HEK293T (cell line): Measurements from ENCODE around the gene STK38.
"Not testable (repeated sequence)": the region's sequence is repeated elsewhere in the genome, so short reads cannot be mapped to it uniquely, and the experiment has no call there.

Experiments used
- CTCF ChIA-PET: fragments of 350-600 bp; formaldehyde crosslinking; extraction: SDS; loops from one replicate; lab custom pipeline; 2021; ENCODE audit warnings: antibody characterized with exemption, inconsistent platforms; lab: Yijun Ruan, JAX
- POLR2A ChIA-PET: fragments of 350-600 bp; formaldehyde crosslinking; extraction: SDS; loops from one replicate; lab custom pipeline; 2020; ENCODE audit warnings: antibody characterized with exemption, inconsistent platforms; lab: Yijun Ruan, JAX
- DNase-seq: peaks from one replicate; pipeline ENCODE4 v3.0.0; 2012; ENCODE audit warnings: mixed read lengths; ENCODE audit errors: extremely low spot score
- ARNT ChIP-seq: fragments of 450-650 bp; IDR thresholded peaks from 2 replicates; pipeline ENCODE4 v1.6.1; 2017; ENCODE audit warnings: mild to moderate bottlenecking
- BHLHE40 ChIP-seq: fragments of 450-650 bp; IDR thresholded peaks from 2 replicates; pipeline ENCODE4 v1.6.1; 2016; ENCODE audit warnings: mild to moderate bottlenecking, moderate library complexity, borderline replicate concordance
- CTBP1 ChIP-seq: fragments of 450-650 bp; IDR thresholded peaks from 2 replicates; pipeline ENCODE4 v1.6.1; 2016; ENCODE audit warnings: borderline replicate concordance
- ELF4 ChIP-seq: fragments of 450-650 bp; IDR thresholded peaks from 2 replicates; pipeline ENCODE4 v1.6.1; 2017; ENCODE audit warnings: antibody characterized with exemption
- FOXA1 ChIP-seq: fragments of 450-650 bp; IDR thresholded peaks from 2 replicates; pipeline ENCODE4 v1.6.1; 2016; ENCODE audit warnings: mild to moderate bottlenecking
- FOXK2 ChIP-seq: fragments of 450-650 bp; IDR thresholded peaks from 2 replicates; pipeline ENCODE4 v1.6.1; 2016; ENCODE audit warnings: mild to moderate bottlenecking
- FOXM1 ChIP-seq: fragments of 450-650 bp; IDR thresholded peaks from 2 replicates; pipeline ENCODE4 v1.6.1; 2017; ENCODE audit warnings: mild to moderate bottlenecking, borderline replicate concordance
- HDGF ChIP-seq: fragments of 450-650 bp; IDR thresholded peaks from 2 replicates; pipeline ENCODE4 v1.6.1; 2017; ENCODE audit warnings: antibody characterized with exemption, borderline replicate concordance
- L3MBTL2 ChIP-seq: fragments of 450-650 bp; conservative IDR thresholded peaks from 2 replicates; pipeline ENCODE4 v1.6.1; 2016; ENCODE audit warnings: mild to moderate bottlenecking
- LEF1 ChIP-seq: fragments of 450-650 bp; IDR thresholded peaks from 2 replicates; pipeline ENCODE4 v1.6.1; 2017; ENCODE audit warnings: mild to moderate bottlenecking, borderline replicate concordance
- NFRKB ChIP-seq: fragments of 450-650 bp; IDR thresholded peaks from 2 replicates; pipeline ENCODE4 v1.6.1; 2016; ENCODE audit warnings: mild to moderate bottlenecking, moderate library complexity
- SP1 ChIP-seq: fragments of 450-650 bp; IDR thresholded peaks from 2 replicates; pipeline ENCODE4 v1.6.1; 2017
- SUZ12 ChIP-seq: fragments of 450-650 bp; IDR thresholded peaks from 2 replicates; pipeline ENCODE4 v1.6.1; 2016; ENCODE audit warnings: mild to moderate bottlenecking
- TARDBP ChIP-seq: fragments of 450-650 bp; IDR thresholded peaks from 2 replicates; pipeline ENCODE4 v1.6.1; 2016
- ZNF384 ChIP-seq: fragments of 450-650 bp; IDR thresholded peaks from 2 replicates; pipeline ENCODE4 v1.6.1; 2016
- TF ChIP-seq, protein P1 (sequence below): fragments of 450-650 bp; IDR thresholded peaks from 2 replicates; pipeline ENCODE4 v1.6.1; 2016

Gene STK38

DNA sequence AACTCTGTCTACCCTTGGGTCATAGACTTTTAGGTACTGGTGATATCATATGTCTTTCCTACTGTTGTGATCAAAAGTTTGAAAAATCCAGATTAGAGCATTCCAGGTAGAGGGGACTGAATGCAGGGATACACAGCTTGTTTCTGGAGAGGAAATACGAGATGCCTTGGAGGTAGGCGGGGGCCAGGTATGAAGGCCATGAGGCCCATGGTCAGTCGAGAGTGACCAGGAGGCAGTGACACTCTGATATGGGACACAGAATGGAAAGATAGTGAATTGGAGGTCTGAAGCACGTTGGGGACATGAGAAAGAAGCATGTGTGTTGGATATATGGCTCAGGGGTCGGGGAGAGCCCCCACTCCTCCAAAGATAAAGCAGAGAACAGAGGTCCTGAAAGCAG, 30.8 kb upstream of the STK38 start:
- TF ChIP-seq SP1 = no peak
- TF ChIP-seq, protein P1, sequence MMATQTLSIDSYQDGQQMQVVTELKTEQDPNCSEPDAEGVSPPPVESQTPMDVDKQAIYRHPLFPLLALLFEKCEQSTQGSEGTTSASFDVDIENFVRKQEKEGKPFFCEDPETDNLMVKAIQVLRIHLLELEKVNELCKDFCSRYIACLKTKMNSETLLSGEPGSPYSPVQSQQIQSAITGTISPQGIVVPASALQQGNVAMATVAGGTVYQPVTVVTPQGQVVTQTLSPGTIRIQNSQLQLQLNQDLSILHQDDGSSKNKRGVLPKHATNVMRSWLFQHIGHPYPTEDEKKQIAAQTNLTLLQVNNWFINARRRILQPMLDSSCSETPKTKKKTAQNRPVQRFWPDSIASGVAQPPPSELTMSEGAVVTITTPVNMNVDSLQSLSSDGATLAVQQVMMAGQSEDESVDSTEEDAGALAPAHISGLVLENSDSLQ = no peak
- no peak for TF ChIP-seq LEF1
- no peak for TF ChIP-seq ELF4
- DNase-seq = no peak
- ChIA-PET CTCF (interaction anchor here (0.6 kb wide), 1 partner anchor 9 kb away, joined by 4 read pairs; no protein-coding TSS in a partner anchor), POLR2A (interaction anchor here (1.7 kb wide), 1 partner anchor 135 kb away, joined by 3 read pairs; no protein-coding TSS in a partner anchor)

- ChIA-PET CTCF (interaction anchor here (0.6 kb wide), 2 partner anchors 14 to 20 kb away, joined by 3 to 5 read pairs; no protein-coding TSS in a partner anchor), POLR2A (interaction anchor here (1.4 to 1.7 kb wide), 2 partner anchors 16 to 134 kb away, joined by 3 to 4 read pairs; partner anchors contain the start of gene SRSF3)
- no peak for DNase-seq
- TF ChIP-seq, protein P1 = no peak
- TF ChIP-seq BHLHE40 = no peak
- TF ChIP-seq SUZ12 = no peak
- TF ChIP-seq FOXA1 = no peak
- no peak for TF ChIP-seq LEF1
- TF ChIP-seq SP1 = no peak
- no peak for TF ChIP-seq FOXK2
- no peak for TF ChIP-seq HDGF
- no peak for TF ChIP-seq FOXM1
- TF ChIP-seq ARNT = no peak
- no peak for TF ChIP-seq CTBP1
- TF ChIP-seq NFRKB = no peak
- TF ChIP-seq ELF4 = no peak
- no peak for TF ChIP-seq TARDBP
- TF ChIP-seq L3MBTL2 = no peak
- no peak for TF ChIP-seq ZNF384
Measured at GRCh38 chr6:36577301-36577700, 30.0 kb upstream of the STK38 start.

- DNase-seq = no peak
- POLR2A ChIA-PET = interaction anchor here (1.4 to 1.7 kb wide), 2 partner anchors 17 to 133 kb away, joined by 3 to 4 read pairs; partner anchors contain the start of gene SRSF3
- TF ChIP-seq TARDBP = no peak
- CTCF ChIA-PET = interaction anchor here (0.7 kb wide), 1 partner anchor 99 kb away, joined by 3 read pairs; no protein-coding TSS in a partner anchor
Measured at GRCh38 chr6:36576578-36576977, 29.3 kb upstream of the STK38 start.

- no peak for DNase-seq
- CTCF ChIA-PET = no interaction called here
- TF ChIP-seq LEF1 (no peak), FOXA1 (no peak), ELF4 (no peak), FOXM1 (no peak), NFRKB (no peak), TARDBP (no peak), CTBP1 (no peak), BHLHE40 (no peak), SP1 (no peak), ARNT (no peak), L3MBTL2 (no peak), FOXK2 (no peak), SUZ12 (no peak)
- POLR2A ChIA-PET = interaction anchor here (1.1 kb wide), 1 partner anchor 19 kb away, joined by 3 read pairs; no protein-coding TSS in a partner anchor
Measured at GRCh38 chr6:36574679-36575078, 27.4 kb upstream of the STK38 start.

DNA sequence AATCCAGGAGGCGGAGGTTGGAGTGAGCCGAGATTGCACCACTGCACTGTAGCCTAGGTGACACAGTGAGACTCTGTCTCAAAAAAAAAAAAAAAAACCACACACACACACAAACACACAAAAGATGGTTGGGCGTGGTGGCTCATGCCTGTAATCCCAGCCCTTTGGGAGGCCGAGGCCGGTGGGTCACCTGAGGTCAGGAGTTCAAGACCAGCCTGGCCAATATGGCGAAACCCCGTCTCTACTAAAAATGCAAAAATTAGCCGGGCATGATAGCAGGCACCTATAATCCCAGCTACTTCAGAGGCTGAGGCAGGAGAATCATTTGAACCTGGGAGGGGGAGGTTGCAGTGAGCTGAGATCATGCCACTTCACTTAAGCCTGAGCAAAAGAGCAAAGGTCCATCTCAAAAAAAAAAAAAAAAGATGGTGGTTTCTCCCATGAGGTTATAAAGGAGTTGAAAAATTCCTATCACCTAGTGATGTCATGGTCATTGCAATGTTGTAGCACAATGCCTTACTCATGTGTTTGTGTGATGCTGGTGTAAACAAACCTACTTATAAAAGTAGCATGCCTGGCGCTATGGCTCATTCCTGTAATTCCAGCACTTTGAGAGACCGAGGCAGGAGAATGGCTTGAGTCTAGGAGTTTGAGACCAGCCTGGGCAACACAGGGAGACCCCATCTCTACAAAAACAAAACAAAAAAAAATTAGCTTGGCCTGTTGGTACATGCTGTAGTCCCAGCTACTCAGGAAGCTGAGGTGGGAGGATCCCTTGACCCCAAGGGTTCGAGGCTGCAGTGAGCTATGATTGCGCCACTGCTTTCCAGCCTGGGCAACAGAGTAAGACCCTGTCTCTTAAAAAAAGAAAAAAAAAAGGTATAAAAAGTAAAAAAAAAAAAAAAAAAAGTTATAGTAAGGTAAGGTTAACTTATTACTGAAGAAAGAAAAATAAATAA, 25.4 kb upstream of the STK38 start:
- POLR2A ChIA-PET, CTCF ChIA-PET, DNase-seq: not testable (repeated sequence)

GRCh38 chr6:36571122-36572043, 24.1 kb upstream of the STK38 start:
- no peak for TF ChIP-seq FOXA1
- no peak for TF ChIP-seq SP1
- TF ChIP-seq FOXM1 = no peak
- TF ChIP-seq, protein P1 = no peak
- no peak for TF ChIP-seq BHLHE40
- no peak for TF ChIP-seq ELF4
- no peak for TF ChIP-seq SUZ12
- CTCF ChIA-PET = no interaction called here
- POLR2A ChIA-PET = no interaction called here
- DNase-seq = no peak
